Naive thymus-derived CD8-positive, alpha-beta T cell (primary cell): ENCODE results near the gene ALS2CL. TPM values are rescaled to one million over a fixed set of nuclear protein-coding genes. Genes with fewer than 3 reads are reported as not detected.

Experiments
- ATAC-seq, 2 donors: fragments of 150-1000 bp; cut with Tn5 transposase in 1 of 2; sonication (Bioruptor Pico), chemical (Tn5 transposase) in 1 of 2; 1 replicate in 1 of 2; 2 replicates in 1 of 2; pipeline ENCODE4 v1.10.0; 2021; ENCODE audit warnings: mild to moderate bottlenecking in 2 of 2, moderate library complexity in 2 of 2
- POLR2A ChIA-PET: fragments of 350-600 bp; sonication (Branson Sonifier 250); formaldehyde crosslinking; loops from one replicate; lab custom pipeline; 2021; ENCODE audit warnings: antibody characterized with exemption; lab: Charles Lee
- DNase-seq, 10 donors: peaks; one replicate each; pipeline versions ENCODE4 v3.0.0 to v3.0.0-alpha.2; 2020 to 2022
- H3K27ac Mint-ChIP-seq, 10 donors: one replicate each; pipeline ENCODE4 v1.8.0; 2020 to 2022; ENCODE audit warnings: mild to moderate bottlenecking in 10 of 10, mixed read lengths in 10 of 10, moderate library complexity in 4 of 10, inconsistent platforms in 1 of 10
- H3K27me3 Mint-ChIP-seq, 5 donors: one replicate each; pipeline ENCODE4 v1.8.0; 2021 to 2022; ENCODE audit warnings: mixed read lengths in 5 of 5
- H3K36me3 Mint-ChIP-seq, 3 donors: one replicate each; pipeline ENCODE4 v1.8.0; 2020 to 2022; ENCODE audit warnings: mixed read lengths in 3 of 3, mild to moderate bottlenecking in 2 of 3, inconsistent platforms in 1 of 3
- H3K4me1 Mint-ChIP-seq, 4 donors: one replicate each; pipeline ENCODE4 v1.8.0; 2021 to 2022; ENCODE audit warnings: mixed read lengths in 4 of 4
- H3K4me3 Mint-ChIP-seq, 10 donors: one replicate each; pipeline ENCODE4 v1.8.0; 2020 to 2022; ENCODE audit warnings: mild to moderate bottlenecking in 10 of 10, mixed read lengths in 10 of 10, moderate library complexity in 6 of 10, inconsistent platforms in 1 of 10
- H3K9me3 Mint-ChIP-seq, 9 donors: one replicate each; pipeline ENCODE4 v1.8.0; 2020 to 2022; ENCODE audit warnings: mixed read lengths in 9 of 9, mild to moderate bottlenecking in 3 of 9, inconsistent platforms in 1 of 9, moderate library complexity in 1 of 9
- polyA plus RNA-seq, 3 donors: library from polyadenylated mRNA; unstranded; fragments of 300-500 nt; fragmentation: Illumina TruSeq; gene quantifications; one replicate each; pipeline ENCODE4 v1.2.3, GENCODE V29; 2021
- total RNA-seq, 8 experiments: library from RNA in 2 of 8; stranded (reverse) in 2 of 8; gene quantifications; one replicate each; pipeline ENCODE4 v1.2.3 and lab custom pipeline; 2021 to 2026

Gene ALS2CL
- total and polyA plus RNA-seq, 5 experiments from 2014 or later = 0.48 to 10.2 (median 1.2) TPM

DNA sequence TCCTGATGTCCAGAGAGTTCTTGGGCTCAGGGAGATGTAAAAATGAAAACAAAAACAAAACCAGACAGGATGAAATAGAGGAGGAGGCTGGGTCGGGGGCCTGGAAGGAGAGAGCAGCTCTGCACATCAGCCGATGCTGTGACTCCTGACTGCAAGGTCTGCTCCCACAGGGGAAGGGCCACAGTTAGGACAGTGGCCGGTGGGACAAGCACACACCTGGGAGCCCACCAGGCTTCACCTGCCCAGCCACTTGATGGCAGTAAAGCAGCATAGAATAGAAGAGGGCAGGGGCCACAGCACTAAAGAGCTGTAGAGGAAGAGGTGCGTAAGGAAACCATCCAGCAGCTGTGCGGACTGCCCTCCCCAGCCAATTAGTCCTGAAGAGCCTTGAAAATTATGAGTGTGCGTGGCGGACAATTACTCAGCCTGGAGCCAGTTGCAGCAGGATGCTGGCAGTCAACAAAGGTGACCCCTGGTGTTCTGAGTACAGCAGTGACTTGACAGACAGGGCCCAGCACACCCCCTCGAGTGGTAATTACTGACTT is 29.8 kb downstream of the ALS2CL start:
- Mint-ChIP-seq H3K27ac (peak overlapping the region in 1 of 10 donors; percentile 46), H3K36me3 (no peaks in the 10 kb centered on the region), H3K4me1 (no peaks in the 10 kb centered on the region), H3K27me3 (peaks cover 0 to 6% (median 0%) of the 10 kb centered on the region in 5 donors), H3K9me3 (no peaks in the 10 kb centered on the region), H3K4me3 (no peak overlapping the region)
- DNase-seq = peak in 1 of 10 donors; percentile 7
- POLR2A ChIA-PET = no interaction called here
- peak in 1 of 2 donors; percentile 40 for ATAC-seq

DNA sequence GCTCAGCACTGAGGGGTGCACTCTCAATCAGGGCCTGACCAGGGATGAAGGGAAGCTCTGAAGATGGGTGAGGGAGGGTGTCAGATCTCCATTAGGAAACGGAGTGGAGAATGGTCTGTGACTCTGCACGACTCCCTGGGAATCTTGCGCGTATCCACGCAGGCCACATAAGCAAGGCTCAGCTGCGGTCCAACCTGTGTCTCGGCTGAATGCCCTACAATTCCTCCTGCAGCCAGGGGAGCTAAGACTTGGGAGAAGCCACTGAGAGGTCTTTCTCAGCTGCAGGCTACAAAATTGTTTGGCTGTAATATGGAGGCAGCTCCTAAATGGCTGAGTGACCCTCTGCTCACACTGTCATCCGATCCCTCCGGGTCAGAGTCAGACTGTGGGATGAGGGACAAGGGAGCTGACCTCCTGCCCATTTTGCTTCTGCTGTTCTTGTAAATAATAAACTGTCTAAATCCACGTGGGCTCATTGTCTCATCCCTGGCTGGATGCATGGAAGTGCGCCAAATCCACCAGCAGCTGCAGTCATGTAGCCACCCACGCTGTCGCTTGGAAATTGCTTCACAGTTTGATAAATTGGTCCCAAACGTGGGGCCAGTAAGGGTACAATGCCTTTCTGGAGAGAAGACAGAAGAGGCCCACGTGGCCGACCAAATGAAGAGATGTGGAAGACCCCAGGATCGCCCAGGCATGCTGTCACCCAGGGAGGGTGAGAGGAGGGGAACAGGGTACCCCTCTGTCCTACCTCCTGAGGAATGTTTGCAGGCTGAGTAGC is 30.5 kb downstream of the ALS2CL start:
- DNase-seq (no peak), ATAC-seq (no peak)
- H3K27me3 Mint-ChIP-seq = peaks cover 0 to 6% (median 0%) of the 10 kb centered on the region in 5 donors
- H3K27ac Mint-ChIP-seq = peak overlapping the region in 2 of 10 donors; percentile 46 to 80
- no peaks in the 10 kb centered on the region for H3K36me3 Mint-ChIP-seq
- H3K9me3 Mint-ChIP-seq = no peaks in the 10 kb centered on the region
- no peak overlapping the region for H3K4me3 Mint-ChIP-seq
- POLR2A ChIA-PET = no interaction called here
- no peaks in the 10 kb centered on the region for H3K4me1 Mint-ChIP-seq

DNA sequence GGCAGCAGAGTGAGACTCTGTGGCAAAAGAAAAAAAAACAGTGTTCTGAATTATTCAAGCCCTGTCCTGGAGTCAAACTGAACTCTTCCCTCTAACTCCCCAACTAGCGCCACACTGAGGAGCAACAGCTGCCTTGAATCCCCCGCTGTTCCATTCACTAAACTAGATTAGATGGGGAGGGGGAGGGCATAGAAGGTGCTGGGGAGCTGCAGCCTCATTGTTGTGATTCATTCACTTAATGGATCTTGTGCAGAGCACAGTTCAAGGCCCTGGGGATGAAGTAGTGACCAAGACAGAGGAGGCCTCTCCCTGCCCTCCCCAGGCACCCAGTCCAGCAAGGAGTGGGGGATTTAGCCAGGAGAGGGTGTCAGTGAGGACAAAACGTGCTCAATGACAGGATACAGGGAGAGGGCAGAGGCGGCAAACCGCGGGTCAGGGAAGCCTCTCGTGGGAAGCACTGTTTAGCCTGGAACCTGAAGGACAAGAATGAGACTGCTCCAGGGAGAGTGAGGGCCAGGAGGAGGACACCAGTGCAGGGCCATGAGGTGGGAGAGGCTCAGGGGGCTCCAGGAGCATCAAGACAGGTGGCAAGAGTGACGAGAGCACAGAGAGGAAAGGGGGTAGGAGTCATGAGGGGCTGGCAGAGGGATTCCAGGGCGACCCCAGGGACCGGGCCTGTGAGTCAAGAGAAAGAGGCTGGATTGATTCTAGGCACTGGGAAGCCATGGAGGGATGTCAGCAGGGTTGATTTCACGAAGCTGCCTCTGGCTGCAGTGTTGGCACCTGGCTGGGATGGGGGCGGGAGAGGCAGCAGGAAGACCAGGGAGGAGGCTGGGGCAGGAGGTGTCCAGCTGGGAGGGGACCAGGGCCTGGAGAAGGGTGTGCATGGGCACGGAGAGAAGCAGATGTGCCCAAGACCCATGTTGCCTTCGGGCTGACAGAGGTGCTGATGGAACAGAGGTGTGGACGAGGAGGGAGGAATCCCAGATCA is 31.4 kb downstream of the ALS2CL start:
- Mint-ChIP-seq H3K27ac (peak overlapping the region in 4 of 10 donors; percentile 37 to 80 (median 58)), H3K36me3 (no peaks in the 10 kb centered on the region), H3K4me3 (no peak overlapping the region), H3K27me3 (peaks cover 0 to 6% (median 0%) of the 10 kb centered on the region in 5 donors), H3K4me1 (peaks cover 0 to 2% (median 0%) of the 10 kb centered on the region in 4 donors), H3K9me3 (no peaks in the 10 kb centered on the region)
- no peak for DNase-seq
- POLR2A ChIA-PET = no interaction called here
- no peak for ATAC-seq

DNA sequence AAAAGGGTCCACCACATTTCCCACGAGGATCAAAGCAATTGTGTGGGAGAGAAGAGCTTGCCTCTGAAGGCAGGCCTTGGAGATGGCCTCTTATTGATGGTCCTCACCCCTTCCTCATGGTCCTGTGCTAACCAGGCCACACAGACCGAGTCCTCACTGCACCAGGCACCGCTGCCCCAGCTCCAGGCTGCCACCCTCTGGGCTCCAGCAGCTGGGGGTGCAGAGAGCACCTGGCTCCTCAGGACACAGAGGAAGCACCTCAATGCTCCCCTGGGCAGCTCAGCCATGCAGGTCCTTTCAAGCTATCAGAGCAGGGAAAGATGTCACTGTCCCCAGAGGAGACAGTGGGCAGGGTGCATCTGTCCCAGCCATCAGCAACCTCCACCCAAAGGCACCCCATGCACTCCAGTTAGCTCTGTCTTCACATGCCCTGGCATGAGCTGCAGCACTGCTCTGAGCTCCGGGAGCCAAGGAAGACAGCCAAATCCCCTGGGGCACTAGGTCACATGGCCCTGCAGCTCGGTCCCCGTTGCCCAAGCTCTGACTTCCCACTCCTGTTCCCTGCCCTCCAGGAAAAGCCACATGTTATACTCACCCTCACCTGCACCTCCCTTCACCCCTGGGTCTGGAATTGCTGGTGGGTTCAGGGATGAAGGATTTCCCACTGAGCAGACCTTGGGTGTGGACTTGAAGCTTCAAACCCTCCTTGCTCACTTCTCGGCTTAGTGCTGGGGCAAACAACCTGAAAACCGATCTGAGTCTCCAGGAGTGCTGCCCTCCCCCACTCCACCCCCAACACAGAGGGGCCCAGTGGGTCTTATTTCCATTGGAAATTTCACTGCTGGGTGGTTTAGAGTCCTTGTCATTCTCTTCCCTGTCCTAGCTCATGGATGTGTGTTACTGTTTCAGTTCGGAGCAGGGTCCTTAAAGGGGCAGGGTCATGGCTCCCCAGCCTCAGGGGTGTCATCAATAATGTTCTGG is 32.6 kb downstream of the ALS2CL start:
- H3K9me3 Mint-ChIP-seq = no peaks in the 10 kb centered on the region

DNA sequence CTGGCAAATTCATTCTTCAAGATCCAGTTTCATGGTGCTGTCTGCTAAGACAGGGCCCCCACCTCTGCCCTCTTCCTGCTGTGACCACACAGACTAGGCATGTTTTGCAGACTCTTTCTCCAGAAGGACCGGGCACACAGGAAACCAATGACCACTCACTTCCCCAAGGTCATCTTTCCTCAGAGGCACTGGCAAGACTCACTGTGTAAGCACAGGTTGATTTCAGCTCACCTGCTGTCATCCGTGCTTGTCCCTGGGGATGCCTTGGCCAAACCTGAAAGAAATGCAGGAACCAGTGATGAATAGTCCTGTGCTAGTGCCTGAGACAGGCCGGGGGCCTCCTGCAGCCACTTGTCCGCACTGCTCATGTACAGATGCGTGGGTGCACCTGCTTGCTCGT is 33.5 kb downstream of the ALS2CL start:
- H3K4me3 Mint-ChIP-seq = no peak overlapping the region
- POLR2A ChIA-PET = no interaction called here
- H3K9me3 Mint-ChIP-seq = no peaks in the 10 kb centered on the region
- H3K36me3 Mint-ChIP-seq = no peaks in the 10 kb centered on the region
- H3K27me3 Mint-ChIP-seq = peaks cover 0 to 6% (median 0%) of the 10 kb centered on the region in 5 donors
- no peak for ATAC-seq
- H3K27ac Mint-ChIP-seq = no peak overlapping the region
- H3K4me1 Mint-ChIP-seq = peaks cover 0 to 2% (median 0%) of the 10 kb centered on the region in 4 donors
- no peak for DNase-seq

More for the DNA sequence above, 32.6 kb downstream of the ALS2CL start:
- H3K27ac Mint-ChIP-seq = peak overlapping the region in 1 of 10 donors; percentile 43
- H3K36me3 Mint-ChIP-seq = no peaks in the 10 kb centered on the region
- POLR2A ChIA-PET = no interaction called here
- peaks cover 0 to 6% (median 0%) of the 10 kb centered on the region in 5 donors for H3K27me3 Mint-ChIP-seq
- no peak for ATAC-seq
- H3K4me3 Mint-ChIP-seq = no peak overlapping the region
- peaks cover 0 to 2% (median 0%) of the 10 kb centered on the region in 4 donors for H3K4me1 Mint-ChIP-seq
- no peak for DNase-seq

DNA sequence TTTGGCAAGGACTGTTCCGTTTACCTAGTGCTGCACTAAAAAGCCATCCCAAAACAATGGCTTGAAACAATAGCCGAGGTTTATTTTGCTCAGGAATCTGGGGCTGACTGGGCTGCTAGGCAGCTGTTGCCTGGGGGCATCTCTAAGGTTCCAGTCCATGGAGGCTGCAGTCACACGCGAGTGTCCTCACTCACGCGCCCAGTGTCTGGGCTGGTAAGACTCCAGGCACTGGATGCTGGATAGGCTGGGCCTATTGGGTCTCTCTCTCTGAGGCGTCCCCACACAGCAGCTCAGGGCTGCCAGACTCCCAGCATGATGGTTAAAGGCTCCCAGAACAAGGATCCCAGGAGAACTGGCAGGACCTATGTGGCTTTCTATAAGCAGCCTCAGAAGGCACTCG is 34.2 kb downstream of the ALS2CL start:
- POLR2A ChIA-PET = no interaction called here
- DNase-seq (no peak), ATAC-seq (no peak)
- no peaks in the 10 kb centered on the region for H3K9me3 Mint-ChIP-seq
- H3K4me1 Mint-ChIP-seq = peaks cover 0 to 2% (median 0%) of the 10 kb centered on the region in 4 donors
- H3K4me3 Mint-ChIP-seq = no peak overlapping the region
- H3K27ac Mint-ChIP-seq = peak overlapping the region in 1 of 10 donors; percentile 71
- H3K36me3 Mint-ChIP-seq = no peaks in the 10 kb centered on the region
- H3K27me3 Mint-ChIP-seq = peaks cover 0 to 9% (median 2%) of the 10 kb centered on the region in 5 donors

DNA sequence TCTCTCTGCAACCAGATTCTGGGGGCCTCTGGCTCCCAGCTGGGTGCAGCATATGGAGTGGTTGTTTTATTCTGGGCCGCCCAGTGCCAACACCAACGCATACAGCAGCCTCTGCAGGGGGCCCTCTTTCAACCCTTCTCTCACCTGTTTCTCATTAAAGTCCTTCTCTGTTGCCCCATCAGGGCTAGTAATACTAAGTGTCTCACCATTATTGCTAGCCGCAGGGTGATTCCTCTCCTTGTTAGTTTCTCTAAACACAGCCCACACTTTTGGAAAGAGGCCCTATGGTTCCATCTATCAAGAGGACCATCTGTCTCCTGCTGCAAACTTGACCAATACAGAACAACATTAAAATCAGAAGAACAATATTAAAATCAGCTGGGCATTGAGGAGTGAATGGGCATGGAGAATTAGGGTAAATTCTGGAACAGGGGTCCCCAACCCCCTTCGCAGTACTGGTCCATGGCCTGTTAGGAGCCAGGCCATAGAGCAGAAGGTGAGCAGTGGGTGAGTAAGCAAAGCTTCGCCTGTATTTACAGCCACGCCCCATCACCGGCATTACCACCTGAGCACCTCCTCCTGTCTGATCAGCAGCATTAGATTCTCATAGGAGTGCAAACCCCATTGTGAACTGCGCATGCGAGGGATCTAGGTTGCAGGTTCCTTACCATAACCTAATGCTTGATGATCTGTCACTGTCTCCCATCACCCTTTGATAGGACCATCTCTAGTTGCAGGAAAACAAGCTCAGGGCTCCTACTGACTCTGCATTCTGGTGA is 36.5 kb downstream of the ALS2CL start:
- ATAC-seq = no peak
- POLR2A ChIA-PET = no interaction called here
- no peak for DNase-seq
- H3K36me3 Mint-ChIP-seq = peaks cover 0 to 5% (median 4%) of the 10 kb centered on the region in 3 donors
- H3K9me3 Mint-ChIP-seq = peaks cover 0 to 7% (median 3%) of the 10 kb centered on the region in 9 donors
- H3K27ac Mint-ChIP-seq = peak overlapping the region in 1 of 10 donors; percentile 25
- H3K27me3 Mint-ChIP-seq = peaks cover 0 to 9% (median 5%) of the 10 kb centered on the region in 5 donors
- no peak overlapping the region for H3K4me3 Mint-ChIP-seq
- H3K4me1 Mint-ChIP-seq = peaks cover 0 to 2% (median 0%) of the 10 kb centered on the region in 4 donors

DNA sequence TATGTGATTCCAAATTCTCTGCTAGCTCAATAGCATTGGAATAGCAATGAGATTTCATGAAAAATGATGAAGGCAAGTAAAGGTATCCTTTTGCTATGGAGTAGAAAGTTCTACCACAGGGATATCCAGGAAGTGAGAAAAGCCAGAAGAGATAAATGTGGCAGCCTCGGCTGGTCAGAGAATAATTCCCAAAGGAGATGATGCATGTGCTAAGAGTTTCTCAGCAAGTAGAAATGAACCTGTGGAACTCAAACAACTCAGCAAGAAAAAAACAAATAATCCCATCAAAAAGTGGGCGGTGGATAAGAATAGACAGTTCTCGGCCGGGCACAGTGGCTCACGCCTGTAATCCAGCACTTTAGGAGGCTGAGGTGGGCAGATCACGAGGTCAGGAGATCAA is 38.2 kb downstream of the ALS2CL start:
- POLR2A ChIA-PET = no interaction called here
- peaks cover 0 to 10% (median 5%) of the 10 kb centered on the region in 3 donors for H3K36me3 Mint-ChIP-seq
- no peak for DNase-seq
- no peak for ATAC-seq
- H3K4me3 Mint-ChIP-seq = no peak overlapping the region
- peaks cover 0 to 18% (median 3%) of the 10 kb centered on the region in 5 donors for H3K27me3 Mint-ChIP-seq
- peaks cover 0 to 12% (median 3%) of the 10 kb centered on the region in 9 donors for H3K9me3 Mint-ChIP-seq
- peaks cover 0 to 2% (median 0%) of the 10 kb centered on the region in 4 donors for H3K4me1 Mint-ChIP-seq
- no peak overlapping the region for H3K27ac Mint-ChIP-seq

DNA sequence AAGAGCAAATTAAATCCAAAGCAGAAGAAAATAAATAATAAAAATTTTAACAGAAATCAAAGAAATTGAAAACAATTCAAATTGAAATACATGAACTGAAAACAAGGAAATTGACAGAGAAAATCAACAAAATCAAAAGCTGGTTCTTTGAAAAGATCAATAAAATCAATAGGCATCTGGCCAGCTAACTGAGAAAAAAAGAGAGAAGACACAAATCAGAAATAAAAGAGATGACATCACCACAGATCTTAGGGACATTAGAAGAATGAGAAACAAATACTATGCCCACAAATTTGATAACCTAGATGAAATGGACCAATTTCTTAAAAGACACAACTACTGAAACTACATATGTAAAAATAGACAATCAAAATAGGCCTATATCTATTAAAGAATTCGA is 42.4 kb downstream of the ALS2CL start:
- no peak overlapping the region for H3K4me3 Mint-ChIP-seq
- POLR2A ChIA-PET = no interaction called here
- H3K4me1 Mint-ChIP-seq = no peaks in the 10 kb centered on the region
- peaks cover 0 to 12% (median 3%) of the 10 kb centered on the region in 9 donors for H3K9me3 Mint-ChIP-seq
- H3K27ac Mint-ChIP-seq = no peak overlapping the region
- peaks cover 1 to 28% (median 8%) of the 10 kb centered on the region in 5 donors for H3K27me3 Mint-ChIP-seq
- DNase-seq (no peak), ATAC-seq (no peak)
- H3K36me3 Mint-ChIP-seq = peaks cover 0 to 10% (median 5%) of the 10 kb centered on the region in 3 donors

DNA sequence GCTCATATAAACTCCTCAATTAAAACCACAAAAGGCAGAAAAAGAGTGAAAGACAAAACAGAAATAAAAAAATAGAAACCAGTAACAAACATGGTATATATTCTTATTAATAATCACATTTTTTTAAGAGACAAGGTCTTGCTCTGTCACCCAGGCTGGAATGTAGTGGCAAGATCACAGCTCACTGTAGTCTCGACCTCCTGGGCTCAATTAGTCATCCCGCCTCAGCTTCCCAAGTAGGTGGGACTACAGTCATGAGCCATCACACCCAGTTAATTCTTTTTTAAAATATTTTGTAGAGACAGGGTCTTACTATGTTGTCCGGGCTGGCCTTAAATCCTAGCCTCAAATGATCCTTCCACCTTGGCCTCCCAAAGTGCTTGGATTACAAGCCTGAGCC is 44.0 kb downstream of the ALS2CL start:
- H3K9me3 Mint-ChIP-seq = peaks cover 0 to 12% (median 3%) of the 10 kb centered on the region in 9 donors
- peaks cover 6 to 28% (median 7%) of the 10 kb centered on the region in 5 donors for H3K27me3 Mint-ChIP-seq
- H3K4me3 Mint-ChIP-seq = no peak overlapping the region
- DNase-seq = no peak
- H3K4me1 Mint-ChIP-seq = no peaks in the 10 kb centered on the region
- POLR2A ChIA-PET = no interaction called here
- no peak overlapping the region for H3K27ac Mint-ChIP-seq
- peaks cover 0 to 10% (median 5%) of the 10 kb centered on the region in 3 donors for H3K36me3 Mint-ChIP-seq
- no peak for ATAC-seq

DNA sequence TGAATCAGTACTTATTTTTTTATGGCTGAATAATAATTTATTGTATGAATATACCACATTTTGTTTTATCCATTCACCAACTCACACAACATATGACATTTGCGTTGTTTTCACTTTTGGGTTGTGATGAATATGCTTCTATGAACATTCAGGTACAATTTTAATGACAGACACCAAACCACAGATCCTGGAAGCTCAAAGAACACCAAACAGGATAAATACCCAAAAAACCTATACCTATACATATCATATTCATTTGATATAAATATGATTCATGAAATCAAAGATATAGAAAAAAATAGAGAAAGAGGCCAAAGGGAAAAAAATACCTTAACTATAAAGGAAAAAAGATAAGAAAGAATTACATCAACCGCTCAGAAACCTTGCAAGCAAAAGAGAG is 45.4 kb downstream of the ALS2CL start:
- no peak for ATAC-seq
- no peak for DNase-seq
- Mint-ChIP-seq H3K27ac (no peak overlapping the region), H3K27me3 (peaks cover 6 to 30% (median 8%) of the 10 kb centered on the region in 5 donors), H3K4me3 (no peak overlapping the region), H3K4me1 (no peaks in the 10 kb centered on the region), H3K36me3 (peaks cover 0 to 10% (median 5%) of the 10 kb centered on the region in 3 donors), H3K9me3 (peaks cover 0 to 12% (median 3%) of the 10 kb centered on the region in 9 donors)
- POLR2A ChIA-PET = no interaction called here
